Heart left ventricle (tissue), 16 donors: ENCODE results near the gene NFE2L1. TPM values are rescaled to one million over a fixed set of nuclear protein-coding genes. Genes with fewer than 3 reads are reported as not detected.
"Not testable (repeated sequence)": the region's sequence is repeated elsewhere in the genome, so short reads cannot be mapped to it uniquely, and the experiment has no call there.

Experiments used
- ATAC-seq, 4 donors: fragments of 200-7000 bp; cut with Tn5 transposase; one replicate each; pipeline ENCODE4 v1.9.1; 2020 to 2022; ENCODE audit warnings: moderate library complexity in 4 of 4, mild to moderate bottlenecking in 3 of 4, moderate number of reproducible peaks in 1 of 4
- DNase-seq, 5 donors: peaks; one replicate each; pipeline ENCODE4 v3.0.0-alpha.2; 2020
- H3K27ac ChIP-seq, 12 donors: fragments of 200-600 bp; sonication (generic) in 4 of 12; one replicate each; pipeline versions ENCODE4 v1.5.0 to v1.8.0; 2016 to 2022; ENCODE audit warnings: mild to moderate bottlenecking in 2 of 12
- H3K27me3 ChIP-seq, 9 donors: fragments of 200-600 bp; sonication (generic) in 2 of 9; one replicate each; pipeline versions ENCODE4 v1.5.1 to v1.8.0; 2016 to 2022; ENCODE audit warnings: mild to moderate bottlenecking in 3 of 9
- H3K36me3 ChIP-seq, 9 donors: fragments of 200-600 bp; sonication (generic) in 2 of 9; one replicate each; pipeline versions ENCODE4 v1.5.0 to v1.8.0; 2018 to 2022; ENCODE audit warnings: mild to moderate bottlenecking in 2 of 9
- H3K4me1 ChIP-seq, 12 donors: fragments of 200-600 bp; sonication (generic) in 4 of 12; one replicate each; pipeline versions ENCODE4 v1.5.0 to v1.8.0; 2016 to 2022; ENCODE audit warnings: mild to moderate bottlenecking in 3 of 12
- H3K4me3 ChIP-seq, 12 donors: fragments of 200-600 bp; sonication (generic) in 4 of 12; one replicate each; pipeline versions ENCODE4 v1.5.0 to v1.8.0; 2017 to 2022; ENCODE audit warnings: mild to moderate bottlenecking in 9 of 12, moderate library complexity in 4 of 12
- H3K9me3 ChIP-seq, 12 donors: fragments of 200-600 bp; sonication (generic) in 4 of 12; one replicate each; pipeline versions ENCODE4 v1.5.0 to v1.8.0; 2016 to 2022; ENCODE audit warnings: mild to moderate bottlenecking in 1 of 12
- POLR2A ChIP-seq, 2 donors: fragments of 450-650 bp; IDR thresholded peaks; one replicate each; pipeline ENCODE4 v1.6.1; 2017; ENCODE audit warnings: antibody characterized with exemption in 2 of 2, mild to moderate bottlenecking in 2 of 2, moderate library complexity in 2 of 2
- WGBS, 4 donors: extraction: QIAGEN DNeasy Blood & Tissue Kit in 2 of 4; methylation state at CpG; one replicate each; pipeline versions ENCODE4 v1.1.5 to v1.1.7; 2013 to 2018; 5-methylcytosine and 5-hydroxymethylcytosine counted together
- intact Hi-C, 10 donors: fragments of 100-400 bp; cut with DNase I; formaldehyde crosslinking; loops; one replicate each; pipeline versions ENCODE4 v1.11.1 to v1.14.2; 2022
- polyA plus RNA-seq, 2 donors: library from polyadenylated mRNA; stranded (reverse); fragments of 200-250 nt; gene quantifications; one replicate each; pipeline ENCODE4 v1.2.3, GENCODE V29; 2013
- total RNA-seq, 9 donors: library from RNA; depleted of rRNA in 2 of 9; stranded (reverse); fragments of >200 nt in 2 of 9; fragmentation: NEBNext Ultra II Directional in 3 of 9; extraction: Animal tissue kit (Norgen Biotek cat#: 25700) in 3 of 9; gene quantifications; one replicate each; pipeline versions ENCODE4 v1.1.0 to v1.2.4, GENCODE V29; 2016 to 2023
- TF ChIP-seq, protein P1 (sequence below), 12 donors: fragments of 200-600 bp; sonication (generic) in 4 of 12; IDR thresholded peaks; one replicate each; pipeline versions ENCODE4 v1.5.0 to v1.8.0; 2018 to 2022; ENCODE audit warnings: antibody characterized with exemption in 12 of 12, mild to moderate bottlenecking in 5 of 12
- donor health status: ischemic (EF 13 %, LVEDD 7.1; RV severe dilation, severe dysfunction).
- donor health status: healthy with polysubstance abuse.
- donor health status: DM: no; HTN: yes; CAD: no.
- donor health status: DM: no; HTN: no; CAD: no.
- donor health status: ischemic (EF 25% LVEDD 6.9; RV normal size, moderate dysfunction).
- donor health status: ischemic (EF 25% LVEDD 5.7; RV mildly dilated, moderate dysfunction).
- donor health status: healthy.
- donor health status: DM: yes; HTN: yes; CAD: no.
- donor health status: ischemic (EF 35%, LVEDD 5.7; RV mildly dilated, moderate dysfunction).
- donor health status: nonischemic (EF 11% LVEDD 7.7; RV severe dilation, severe dysfunction).
- donor health status: DM: yes; HTN: yes; CAD: no.
- donor health status: PGD.
- donor health status: ischemic (EF 29% LVEDD 5.4; RV normal size, mild dysfunction).
- donor health status: nonischemic (EF 23%, LVEDD 6.1; RV moderate dilation, normal function).

NFE2L1 gene
- total and polyA plus RNA-seq, 11 donors: 254 to 1,055 (median 553) TPM

- no peak for TF ChIP-seq POLR2A (IDR thresholded peaks at IDR 0.05)
- TF ChIP-seq, protein P1, sequence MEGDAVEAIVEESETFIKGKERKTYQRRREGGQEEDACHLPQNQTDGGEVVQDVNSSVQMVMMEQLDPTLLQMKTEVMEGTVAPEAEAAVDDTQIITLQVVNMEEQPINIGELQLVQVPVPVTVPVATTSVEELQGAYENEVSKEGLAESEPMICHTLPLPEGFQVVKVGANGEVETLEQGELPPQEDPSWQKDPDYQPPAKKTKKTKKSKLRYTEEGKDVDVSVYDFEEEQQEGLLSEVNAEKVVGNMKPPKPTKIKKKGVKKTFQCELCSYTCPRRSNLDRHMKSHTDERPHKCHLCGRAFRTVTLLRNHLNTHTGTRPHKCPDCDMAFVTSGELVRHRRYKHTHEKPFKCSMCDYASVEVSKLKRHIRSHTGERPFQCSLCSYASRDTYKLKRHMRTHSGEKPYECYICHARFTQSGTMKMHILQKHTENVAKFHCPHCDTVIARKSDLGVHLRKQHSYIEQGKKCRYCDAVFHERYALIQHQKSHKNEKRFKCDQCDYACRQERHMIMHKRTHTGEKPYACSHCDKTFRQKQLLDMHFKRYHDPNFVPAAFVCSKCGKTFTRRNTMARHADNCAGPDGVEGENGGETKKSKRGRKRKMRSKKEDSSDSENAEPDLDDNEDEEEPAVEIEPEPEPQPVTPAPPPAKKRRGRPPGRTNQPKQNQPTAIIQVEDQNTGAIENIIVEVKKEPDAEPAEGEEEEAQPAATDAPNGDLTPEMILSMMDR (IDR thresholded peaks at IDR 0.05): no peak
- DNase-seq: no peak
- intact Hi-C loops: no loop called here
- peaks cover 0 to 100% (median 97%) of the 10 kb centered on the region in 9 donors for H3K36me3 ChIP-seq
- H3K27me3 ChIP-seq: no peaks in the 10 kb centered on the region
- ATAC-seq: no peak
- H3K4me3 ChIP-seq: no peak overlapping the region
- 65 to 77% (median 72%) methylated on average over 1 of the region's 1 CpG for WGBS, 4 donors
- H3K9me3 ChIP-seq: no peaks in the 10 kb centered on the region
- peak overlapping the region in 3 of 12 donors; percentile 3 to 19 (median 17) for H3K27ac ChIP-seq
- H3K4me1 ChIP-seq: peaks cover 0 to 33% (median 2%) of the 10 kb centered on the region in 12 donors
These were observed 18.5 kb downstream of the NFE2L1 start for GRCh38 chr17:48066656-48067055.

DNA sequence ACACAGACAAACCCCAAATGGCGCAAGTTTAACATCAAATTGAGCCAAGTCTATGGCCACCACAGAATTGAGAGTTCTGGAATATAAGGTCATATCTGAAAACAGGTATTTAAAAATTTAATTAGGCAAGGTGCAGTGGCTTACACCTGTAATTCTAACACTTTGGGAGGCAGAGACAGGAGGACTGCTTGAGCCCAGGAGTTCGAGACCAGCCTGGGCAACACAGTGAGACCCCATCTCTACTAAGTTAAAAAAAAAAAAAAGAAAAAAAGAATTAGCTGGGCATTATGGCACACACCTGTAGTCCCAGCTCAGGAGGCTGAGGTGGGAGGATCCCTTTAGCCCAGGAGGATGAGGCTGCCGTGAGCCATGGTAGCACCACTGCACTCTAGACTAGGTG is 19.1 kb downstream of the NFE2L1 start:
- TF ChIP-seq POLR2A (IDR thresholded peaks at IDR 0.05): no peak
- ATAC-seq (no peak), DNase-seq (no peak)
- peaks cover 0 to 100% (median 97%) of the 10 kb centered on the region in 9 donors for H3K36me3 ChIP-seq
- intact Hi-C loops: no loop called here
- 92 to 100% (median 96%) methylated on average over 3 of the region's 3 CpGs for WGBS, 4 donors
- H3K9me3 ChIP-seq: no peaks in the 10 kb centered on the region
- no peak overlapping the region for H3K4me3 ChIP-seq
- peak overlapping the region in 2 of 12 donors; percentile 3 to 17 for H3K27ac ChIP-seq
- H3K27me3 ChIP-seq: no peaks in the 10 kb centered on the region
- peaks cover 0 to 33% (median 2%) of the 10 kb centered on the region in 12 donors for H3K4me1 ChIP-seq

- ATAC-seq, H3K4me3 ChIP-seq, H3K27me3 ChIP-seq, H3K27ac ChIP-seq, DNase-seq, intact Hi-C loops, H3K9me3 ChIP-seq: not testable (repeated sequence)
- 85 to 100% (median 93%) methylated on average over 2 of the region's 2 CpGs for WGBS, 4 donors
- peaks cover 0 to 100% (median 96%) of the 10 kb centered on the region in 9 donors for H3K36me3 ChIP-seq
- H3K4me1 ChIP-seq: peaks cover 0 to 33% (median 2%) of the 10 kb centered on the region in 12 donors
These were observed 19.6 kb downstream of the NFE2L1 start for GRCh38 chr17:48067808-48068207.

DNA sequence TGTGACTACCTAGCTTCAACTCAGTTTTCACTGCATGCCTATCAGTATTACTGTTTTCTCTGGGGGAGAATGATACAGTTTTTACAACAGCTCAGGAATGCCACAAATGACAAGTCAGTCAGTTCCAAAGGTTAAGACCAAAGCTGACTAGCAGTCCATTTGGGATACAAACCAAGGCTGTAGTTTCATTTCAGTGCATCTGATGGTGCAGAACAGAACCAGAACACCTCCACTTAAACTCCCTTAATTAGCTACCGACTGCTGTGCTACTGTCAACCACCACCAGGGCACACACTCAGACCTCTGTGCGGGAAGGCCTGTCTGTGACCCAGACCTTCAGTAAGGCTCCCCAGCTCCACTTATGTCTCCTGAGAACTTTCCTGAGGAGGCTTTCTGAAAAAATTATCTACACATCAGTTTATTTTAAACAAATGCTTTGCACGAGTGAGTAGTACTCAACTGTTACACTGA is 20.4 kb downstream of the NFE2L1 start:
- no peak overlapping the region for H3K27ac ChIP-seq
- H3K36me3 ChIP-seq: peaks cover 0 to 100% (median 96%) of the 10 kb centered on the region in 9 donors

DNA sequence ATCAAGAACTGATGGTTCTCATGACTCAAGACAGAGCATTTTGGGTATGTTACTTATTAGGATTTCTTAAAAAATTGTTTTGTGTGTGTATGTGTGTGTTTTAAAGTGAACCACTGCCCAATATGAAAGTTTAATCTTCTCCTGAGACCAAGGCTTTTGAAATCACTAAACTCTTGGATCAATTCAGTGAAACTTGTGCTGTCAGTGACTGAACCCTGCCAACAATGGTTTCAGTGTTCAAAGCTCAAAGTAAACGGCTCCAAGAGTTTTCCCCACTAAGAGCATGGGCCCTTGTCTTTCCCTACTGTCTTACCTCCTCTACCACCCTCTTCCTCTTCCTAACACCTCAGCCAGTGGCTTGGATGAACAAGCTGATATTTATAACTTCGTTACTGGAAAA is 22.0 kb downstream of the NFE2L1 start:
- H3K36me3 ChIP-seq: peaks cover 0 to 97% (median 90%) of the 10 kb centered on the region in 9 donors

More for the DNA sequence above, 20.4 kb downstream of the NFE2L1 start:
- no peak for DNase-seq
- H3K4me1 ChIP-seq: peaks cover 0 to 30% (median 2%) of the 10 kb centered on the region in 12 donors
- H3K9me3 ChIP-seq: no peaks in the 10 kb centered on the region
- H3K27me3 ChIP-seq: no peaks in the 10 kb centered on the region
- intact Hi-C loops: no loop called here
- TF ChIP-seq, protein P1 (IDR thresholded peaks at IDR 0.05): peak in 4 of 12 donors; percentile 17 to 24 (median 22)
- TF ChIP-seq POLR2A (IDR thresholded peaks at IDR 0.05): no peak
- H3K4me3 ChIP-seq: no peak overlapping the region
- 51 to 74% (median 63%) methylated on average over 3 of the region's 3 CpGs for WGBS, 4 donors
- ATAC-seq: no peak

More for the DNA sequence above, 22.0 kb downstream of the NFE2L1 start:
- 43 to 67% (median 50%) methylated on average over 2 of the region's 2 CpGs for WGBS, 4 donors
- Histone ChIP-seq H3K4me1 (peaks cover 0 to 22% (median 5%) of the 10 kb centered on the region in 12 donors), H3K27me3 (no peaks in the 10 kb centered on the region), H3K27ac (no peak overlapping the region), H3K4me3 (no peak overlapping the region), H3K9me3 (no peaks in the 10 kb centered on the region)
- TF ChIP-seq, protein P1 (IDR thresholded peaks at IDR 0.05): no peak
- TF ChIP-seq POLR2A (IDR thresholded peaks at IDR 0.05): no peak
- intact Hi-C loops: loop anchor here in 1 of 10 donors (5.0 kb wide), 1 partner anchor 62 kb away; no protein-coding TSS in a partner anchor
- no peak for ATAC-seq
- no peak for DNase-seq
